ENCODE data around the gene CPT1A. TPM values are rescaled to one million over a fixed set of nuclear protein-coding genes. Genes with fewer than 3 reads are reported as not detected.

The CPT1A gene
- polyA plus RNA-seq, 1 experiment, result 29.8 TPM

- TF ChIP-seq, protein P1, sequence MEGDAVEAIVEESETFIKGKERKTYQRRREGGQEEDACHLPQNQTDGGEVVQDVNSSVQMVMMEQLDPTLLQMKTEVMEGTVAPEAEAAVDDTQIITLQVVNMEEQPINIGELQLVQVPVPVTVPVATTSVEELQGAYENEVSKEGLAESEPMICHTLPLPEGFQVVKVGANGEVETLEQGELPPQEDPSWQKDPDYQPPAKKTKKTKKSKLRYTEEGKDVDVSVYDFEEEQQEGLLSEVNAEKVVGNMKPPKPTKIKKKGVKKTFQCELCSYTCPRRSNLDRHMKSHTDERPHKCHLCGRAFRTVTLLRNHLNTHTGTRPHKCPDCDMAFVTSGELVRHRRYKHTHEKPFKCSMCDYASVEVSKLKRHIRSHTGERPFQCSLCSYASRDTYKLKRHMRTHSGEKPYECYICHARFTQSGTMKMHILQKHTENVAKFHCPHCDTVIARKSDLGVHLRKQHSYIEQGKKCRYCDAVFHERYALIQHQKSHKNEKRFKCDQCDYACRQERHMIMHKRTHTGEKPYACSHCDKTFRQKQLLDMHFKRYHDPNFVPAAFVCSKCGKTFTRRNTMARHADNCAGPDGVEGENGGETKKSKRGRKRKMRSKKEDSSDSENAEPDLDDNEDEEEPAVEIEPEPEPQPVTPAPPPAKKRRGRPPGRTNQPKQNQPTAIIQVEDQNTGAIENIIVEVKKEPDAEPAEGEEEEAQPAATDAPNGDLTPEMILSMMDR (IDR thresholded peaks at IDR 0.05; ENCODE audit: insufficient read depth, low read depth, low read length), result 0 out of 2 replicates have a peak, but pooled peaks have one; percentile 26
- CTCF ChIA-PET, result interaction anchor here (0.6 kb wide), 1 partner anchor 49 kb away, joined by 3 read pairs; no protein-coding TSS in a partner anchor
- DNase-seq (ENCODE audit: low read depth), result no peak
- POLR2A ChIA-PET, result no interaction called here
- H3K36me3 ChIP-seq (ENCODE audit: control insufficient read depth, insufficient read depth, low read length), result peaks cover 8% of the 10 kb centered on the region
- H3K27me3 ChIP-seq (ENCODE audit: control insufficient read depth, insufficient read depth, low read length), result no peaks in the 10 kb centered on the region
- H3K4me3 ChIP-seq (ENCODE audit: low read depth, low read length), result no peak overlapping the region
These were observed 16.1 kb downstream of the CPT1A start for GRCh38 chr11:68825571-68825970.

DNA sequence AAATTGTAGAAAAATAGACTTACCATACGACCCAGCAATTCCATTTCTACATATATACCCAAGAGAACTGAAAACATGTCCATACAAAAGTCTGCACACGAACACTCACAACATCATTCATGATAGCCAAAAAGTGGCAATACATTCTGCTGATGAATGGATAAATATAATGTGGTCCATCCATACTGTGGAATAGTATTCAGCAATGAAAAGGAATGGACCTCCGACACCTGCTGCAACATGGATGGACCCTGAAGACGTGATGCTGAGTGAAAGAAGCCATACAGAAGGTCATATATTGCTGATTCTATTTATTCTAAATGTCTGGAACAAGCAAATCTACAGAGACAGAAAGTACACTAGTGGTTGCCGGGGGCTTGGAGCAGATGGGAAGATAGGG lies 19.2 kb downstream of the CPT1A start:
- Histone ChIP-seq H3K27me3 (ENCODE audit: control insufficient read depth, insufficient read depth, low read length) (no peaks in the 10 kb centered on the region), H3K36me3 (ENCODE audit: control insufficient read depth, insufficient read depth, low read length) (no peaks in the 10 kb centered on the region; the same call in 1 of the 2 replicates), H3K4me3 (ENCODE audit: low read depth, low read length) (no peak overlapping the region)
- CTCF ChIA-PET, result interaction anchor here (1.5 kb wide), 1 partner anchor 24 kb away, joined by 3 read pairs; no protein-coding TSS in a partner anchor
- POLR2A ChIA-PET, result no interaction called here
- DNase-seq (ENCODE audit: low read depth), result no peak
- TF ChIP-seq, protein P1 (IDR thresholded peaks at IDR 0.05; ENCODE audit: insufficient read depth, low read depth, low read length), result no peak

DNA sequence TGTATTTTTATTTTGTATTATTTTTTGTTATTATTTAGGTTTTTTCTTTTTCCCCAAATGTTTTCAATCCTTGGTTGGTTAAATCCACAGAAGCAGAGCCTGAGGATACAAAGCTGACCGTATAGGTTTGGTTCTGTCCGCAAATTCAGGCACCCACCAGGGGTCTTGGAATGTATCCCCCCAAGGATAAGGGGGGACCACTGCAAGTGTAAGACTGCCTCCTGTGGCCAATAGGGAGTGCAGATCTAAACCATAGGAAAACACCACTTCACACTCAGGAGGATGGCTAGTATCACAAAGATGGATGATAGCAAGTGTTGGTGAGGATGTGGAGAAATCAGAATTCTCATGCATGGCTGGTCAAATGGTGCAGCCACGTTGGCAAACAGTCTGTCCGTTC lies 20.0 kb downstream of the CPT1A start:
- CTCF ChIA-PET, result no interaction called here
- POLR2A ChIA-PET, result no interaction called here
- Histone ChIP-seq H3K27me3 (ENCODE audit: control insufficient read depth, insufficient read depth, low read length) (no peaks in the 10 kb centered on the region), H3K36me3 (ENCODE audit: control insufficient read depth, insufficient read depth, low read length) (no peaks in the 10 kb centered on the region; the same call in 1 of the 2 replicates), H3K4me3 (ENCODE audit: low read depth, low read length) (no peak overlapping the region)
- TF ChIP-seq, protein P1 (IDR thresholded peaks at IDR 0.05; ENCODE audit: insufficient read depth, low read depth, low read length), result no peak
- no peak for DNase-seq (ENCODE audit: low read depth)

DNA sequence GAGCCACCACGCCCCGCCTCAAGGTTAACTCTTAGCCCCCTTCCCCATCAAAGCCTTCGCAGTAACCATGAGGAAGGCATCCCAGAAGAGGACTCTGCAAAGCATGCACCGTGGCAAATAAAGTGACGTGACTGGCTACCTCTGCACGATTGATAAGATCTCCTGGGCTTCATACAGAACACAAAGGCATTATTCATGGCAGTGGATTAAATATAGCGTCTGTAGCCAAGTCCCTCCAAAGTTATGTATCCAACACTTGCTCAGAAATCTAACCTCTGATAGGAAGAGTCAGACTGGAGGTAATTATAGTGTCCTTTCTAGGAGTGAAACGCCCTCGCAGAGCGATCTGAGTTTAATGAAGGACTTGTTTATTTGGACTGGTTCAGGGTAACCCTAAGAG lies 22.4 kb downstream of the CPT1A start:
- no peak overlapping the region for H3K4me3 ChIP-seq (ENCODE audit: low read depth, low read length)
- peaks cover 2% of the 10 kb centered on the region for H3K36me3 ChIP-seq (ENCODE audit: control insufficient read depth, insufficient read depth, low read length)
- no peaks in the 10 kb centered on the region for H3K27me3 ChIP-seq (ENCODE audit: control insufficient read depth, insufficient read depth, low read length)
- no peak for DNase-seq (ENCODE audit: low read depth)
- TF ChIP-seq, protein P1 (IDR thresholded peaks at IDR 0.05; ENCODE audit: insufficient read depth, low read depth, low read length), result no peak
- CTCF ChIA-PET, result interaction anchor here (1.7 kb wide), 1 partner anchor 71 kb away, joined by 3 read pairs; no protein-coding TSS in a partner anchor
- POLR2A ChIA-PET, result interaction anchor here (0.7 kb wide), 1 partner anchor 291 kb away, joined by 4 read pairs; no protein-coding TSS in a partner anchor

DNA sequence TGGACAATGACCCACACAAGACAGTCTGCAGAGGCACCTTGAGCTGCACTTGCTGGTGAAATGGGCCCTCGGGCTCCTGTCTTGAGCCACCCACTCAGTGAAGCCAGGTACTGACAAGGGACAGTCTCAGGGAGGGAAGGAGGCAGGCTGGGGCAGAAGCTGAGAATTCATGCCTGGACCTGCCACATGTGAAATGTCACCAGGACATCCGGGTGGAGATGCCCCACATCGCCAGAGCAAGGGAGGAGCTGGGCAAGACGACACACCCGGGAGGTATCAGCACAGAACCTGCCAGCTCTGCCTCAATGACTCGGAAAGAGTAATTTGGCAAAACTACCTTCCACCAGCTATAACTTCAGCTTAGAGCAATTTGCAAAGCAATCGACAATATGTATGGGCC lies 23.5 kb downstream of the CPT1A start:
- POLR2A ChIA-PET, result no interaction called here
- TF ChIP-seq, protein P1 (IDR thresholded peaks at IDR 0.05; ENCODE audit: insufficient read depth, low read depth, low read length), result no peak
- CTCF ChIA-PET, result interaction anchor here (1.3 to 1.7 kb wide), 3 partner anchors 20 to 73 kb away, joined by 3 to 5 read pairs (median 3); no protein-coding TSS in a partner anchor
- Histone ChIP-seq H3K4me3 (ENCODE audit: low read depth, low read length) (no peak overlapping the region), H3K27me3 (ENCODE audit: control insufficient read depth, insufficient read depth, low read length) (no peaks in the 10 kb centered on the region), H3K36me3 (ENCODE audit: control insufficient read depth, insufficient read depth, low read length) (peaks cover 6% of the 10 kb centered on the region)
- no peak for DNase-seq (ENCODE audit: low read depth)
